Activated CD8-positive, alpha-beta memory T cell treated with anti-CD3 and anti-CD28 coated beads for 48 hours (primary cell): Measurements from ENCODE around the gene PLXNA1.

ENCODE experiments used
- DNase-seq, 3 experiments: peaks; one replicate each; pipeline ENCODE4 v3.0.0-alpha.2; 2020; ENCODE audit warnings: low read depth in 2 of 3, low spot score in 2 of 3

PLXNA1 gene

GRCh38 chr3:126952983-126953660 lies 29.8 kb upstream of the PLXNA1 start:
- no peak for DNase-seq

DNA sequence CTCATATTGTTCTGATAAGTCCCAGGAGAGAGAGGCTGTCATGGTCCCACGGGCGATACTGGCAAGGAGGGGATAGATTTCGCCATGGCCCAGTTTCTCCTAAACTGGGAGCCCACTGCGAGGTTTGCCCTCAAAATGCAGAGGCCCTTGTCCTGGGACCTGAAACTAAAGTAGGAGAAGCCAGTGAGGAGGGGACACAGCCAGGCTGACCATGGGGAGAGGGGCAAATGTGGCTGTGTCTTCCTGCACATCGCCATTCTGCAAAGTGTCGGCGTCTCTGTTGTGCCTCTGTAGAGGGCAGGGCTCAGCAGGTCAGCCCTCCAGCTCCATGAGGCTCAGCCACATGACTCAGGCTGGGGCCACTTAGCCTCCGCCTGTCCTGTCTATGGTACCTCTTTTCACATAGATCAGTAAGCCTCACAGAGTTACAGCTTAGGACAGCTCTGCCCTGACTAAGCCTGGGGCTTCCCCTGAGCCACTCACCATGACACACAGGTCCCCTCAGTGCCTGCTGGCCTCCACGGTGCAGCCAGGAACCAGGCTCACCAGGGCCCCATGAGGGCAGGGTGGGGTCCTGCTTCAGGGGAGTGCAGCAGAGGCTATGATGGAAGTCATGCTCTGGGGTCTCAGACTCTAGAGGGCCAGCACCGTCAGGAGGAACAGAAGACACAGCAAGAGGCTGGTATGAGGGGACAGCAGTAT lies 28.6 kb upstream of the PLXNA1 start:
- no peak for DNase-seq

DNA sequence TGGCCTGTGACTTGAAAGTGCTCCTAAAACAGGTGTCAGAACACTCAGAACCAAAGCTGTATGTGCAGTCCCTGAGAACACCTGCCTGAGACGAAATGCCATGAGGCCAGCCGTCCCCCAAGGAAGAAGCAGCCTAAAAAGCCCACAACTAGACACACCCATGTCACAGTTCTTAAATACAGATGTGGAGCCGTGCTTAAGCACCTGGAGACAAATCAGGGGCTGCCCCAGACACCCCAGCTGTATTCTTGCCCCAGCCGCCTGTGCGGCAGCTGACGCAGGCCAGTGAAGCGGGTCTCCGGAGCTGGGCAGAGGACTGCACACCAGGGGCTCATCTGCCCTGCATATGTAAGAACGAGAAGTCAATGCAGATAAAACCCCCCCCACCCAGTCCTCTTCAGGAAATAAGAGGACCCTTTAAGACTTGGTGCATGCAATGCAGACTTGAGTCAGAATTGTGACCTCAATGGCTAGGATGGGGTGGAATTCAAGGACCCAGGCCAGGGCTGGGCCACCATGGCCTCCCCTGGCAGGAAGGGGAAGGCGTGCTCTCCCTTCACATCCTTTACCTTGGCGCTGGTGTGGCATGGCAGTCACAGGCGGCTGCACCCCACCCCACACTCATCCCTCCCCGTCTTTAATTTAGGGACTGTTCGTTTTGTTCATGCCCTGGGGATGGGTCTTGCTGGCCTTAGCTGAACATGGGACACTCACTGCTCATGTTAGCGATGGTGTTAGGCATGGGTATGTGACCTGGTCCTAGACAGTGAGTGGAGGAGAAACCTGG lies 27.7 kb upstream of the PLXNA1 start:
- DNase-seq: no peak

GRCh38 chr3:126956361-126956760 lies 26.6 kb upstream of the PLXNA1 start:
- DNase-seq: no peak

DNA sequence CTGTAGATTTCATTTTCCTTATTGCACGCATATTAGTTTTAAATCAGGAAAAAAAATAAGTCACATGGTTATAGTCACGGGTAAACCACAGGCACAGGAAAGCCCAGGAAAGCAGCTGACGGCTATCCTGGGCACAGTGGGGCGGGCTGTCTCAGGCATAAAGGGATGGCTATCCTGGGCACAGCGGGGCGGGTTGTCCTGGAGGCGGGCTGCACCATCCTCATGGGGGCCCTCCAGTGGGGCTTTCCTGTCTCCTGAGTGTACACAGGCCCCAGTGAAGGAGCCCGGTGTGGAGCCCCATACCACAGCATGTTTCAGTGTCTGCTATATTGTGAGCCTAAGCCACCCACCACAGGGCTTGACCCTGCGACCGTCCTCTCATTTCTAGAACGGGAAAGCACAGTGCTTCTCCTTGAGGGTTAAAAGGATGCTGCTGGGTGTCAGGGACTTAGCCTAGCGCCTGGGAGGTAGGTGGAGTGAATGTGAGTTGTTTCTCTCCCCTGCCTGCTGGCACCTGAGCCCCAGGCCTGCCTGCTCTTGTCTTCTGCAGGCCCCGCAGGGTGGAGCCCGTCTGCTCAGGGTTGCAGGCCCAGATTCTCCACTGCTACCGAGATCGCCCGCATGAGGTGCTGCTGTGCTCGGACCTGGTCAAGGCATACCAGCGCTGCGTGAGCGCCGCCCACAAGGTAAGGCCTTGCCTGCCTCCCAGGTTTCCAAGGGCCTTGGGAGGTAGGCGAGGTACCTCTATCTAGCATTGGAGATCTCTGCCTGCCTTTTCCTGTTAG lies 25.9 kb upstream of the PLXNA1 start:
- DNase-seq: no peak

GRCh38 chr3:126957776-126958637 lies 24.9 kb upstream of the PLXNA1 start:
- DNase-seq: no peak

- no peak for DNase-seq
These were observed 24.3 kb upstream of the PLXNA1 start for GRCh38 chr3:126958638-126959085.

- DNase-seq: no peak
These were observed 23.6 kb upstream of the PLXNA1 start for GRCh38 chr3:126959136-126959920.

GRCh38 chr3:126959921-126960603 lies 22.9 kb upstream of the PLXNA1 start:
- no peak for DNase-seq

DNA sequence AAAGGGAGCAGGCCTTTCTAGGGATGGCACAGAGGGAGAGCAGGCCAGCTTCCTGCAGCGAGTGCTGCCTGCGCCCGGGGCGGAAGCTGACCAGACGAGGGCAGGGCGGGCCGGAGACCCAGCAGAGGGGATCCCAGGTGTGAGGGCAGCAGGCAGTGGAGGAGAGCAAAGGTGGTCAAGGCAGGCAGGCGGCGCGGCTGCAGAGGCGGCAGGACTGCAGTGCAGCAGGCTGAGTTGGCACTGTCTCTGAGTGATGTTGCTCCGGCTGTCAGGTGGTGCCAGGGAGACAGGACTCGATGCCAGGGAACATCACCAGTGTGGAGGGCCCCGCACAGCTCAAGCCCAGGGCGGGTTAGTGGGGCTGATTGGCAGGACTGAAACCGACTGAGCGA lies 22.3 kb upstream of the PLXNA1 start:
- no peak for DNase-seq

DNA sequence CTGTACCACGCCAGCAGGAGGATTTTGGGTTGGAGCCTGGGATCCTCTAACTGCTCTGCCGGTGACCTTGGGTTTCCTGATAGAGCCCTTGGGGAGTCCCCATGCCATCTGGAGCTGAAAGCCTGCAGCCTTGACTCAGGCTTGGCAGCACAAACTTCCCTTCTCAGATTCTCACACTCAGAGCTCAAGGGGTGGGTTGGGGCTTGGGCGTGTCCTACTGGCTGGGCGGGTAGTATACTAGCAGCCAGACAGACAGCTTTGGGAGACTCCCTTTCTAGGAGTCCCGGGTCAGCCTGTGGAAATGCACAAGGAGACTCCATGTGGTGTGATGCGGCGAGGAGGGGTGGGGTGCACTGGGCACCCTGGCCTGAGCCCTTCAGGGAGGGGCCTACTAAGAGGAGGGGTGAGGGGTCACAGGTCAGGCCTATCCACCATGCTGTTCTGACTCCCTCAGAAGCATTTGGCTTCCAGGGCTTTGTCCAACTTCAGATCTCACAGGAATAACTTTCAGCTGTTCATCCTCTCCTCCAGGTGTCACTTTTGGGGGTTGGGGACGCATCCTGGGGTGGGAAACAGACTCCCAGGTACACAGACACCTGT lies 21.6 kb upstream of the PLXNA1 start:
- DNase-seq: no peak

GRCh38 chr3:126961791-126962461 lies 21.0 kb upstream of the PLXNA1 start:
- DNase-seq: no peak

- DNase-seq: no peak
These were observed 20.2 kb upstream of the PLXNA1 start for GRCh38 chr3:126962756-126963155.

- no peak for DNase-seq
These were observed 19.4 kb upstream of the PLXNA1 start for GRCh38 chr3:126963261-126964190.

GRCh38 chr3:126964261-126964660 lies 18.7 kb upstream of the PLXNA1 start:
- DNase-seq: no peak

GRCh38 chr3:126964950-126965349 lies 18.0 kb upstream of the PLXNA1 start:
- DNase-seq: no peak

DNA sequence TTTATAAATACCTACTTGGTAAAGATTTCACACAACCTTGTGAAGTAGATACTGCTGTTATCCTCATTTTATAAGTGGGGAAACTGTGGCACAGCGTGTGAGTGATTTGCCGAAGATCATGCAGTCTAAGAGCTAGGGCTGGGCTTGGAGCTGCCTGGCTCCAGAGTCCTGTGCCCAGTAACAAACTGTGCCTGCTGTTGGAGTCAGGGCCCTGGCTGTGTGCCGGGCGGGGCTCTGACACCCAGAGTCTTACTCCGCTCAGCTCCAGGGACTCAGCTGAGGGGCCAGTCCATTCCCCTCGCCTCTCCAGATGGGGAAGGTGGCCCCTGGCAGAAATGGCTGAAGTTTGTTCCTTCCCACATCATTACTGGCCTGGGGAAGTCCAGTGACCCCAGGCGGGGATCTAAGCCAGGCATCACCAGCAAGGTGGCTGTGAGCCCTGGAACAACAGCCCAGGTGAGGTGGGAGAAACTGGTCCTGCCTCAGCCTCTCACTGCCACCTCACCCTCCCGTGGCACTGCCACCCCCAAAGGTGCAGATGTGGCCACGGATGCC lies 17.3 kb upstream of the PLXNA1 start:
- no peak for DNase-seq
